K562 (cell line): ENCODE results near the gene DEDD2. TPM values are rescaled to one million over a fixed set of nuclear protein-coding genes. Genes with fewer than 3 reads are reported as not detected.

Experiments
- BCOR ChIP-seq: fragments of 450-650 bp; IDR thresholded peaks from 2 replicates; pipeline ENCODE4 v1.6.1; 2016
- CBX8 ChIP-seq: fragments of 200-600 bp; sonication (generic); IDR thresholded peaks from 2 replicates; pipeline ENCODE4 v1.6.1; 2012; ENCODE audit warnings: borderline replicate concordance, mixed run types, low read depth, mild to moderate bottlenecking, moderate library complexity, mixed read lengths, low read length, control low read depth, inconsistent platforms; ENCODE audit not compliant: poor library complexity, severe bottlenecking; ENCODE audit errors: extremely low read depth
- CSDE1 ChIP-seq, 2 experiments: fragments of 450-650 bp; IDR thresholded peaks; 2 replicates each; pipeline ENCODE4 v1.6.1; 2016; ENCODE audit warnings: mild to moderate bottlenecking in 1 of 2
- CTCF ChIP-seq, 3 experiments: IDR thresholded peaks in 2 of 3; conservative IDR thresholded peaks in 1 of 3; 2 replicates each; pipeline ENCODE4 v1.5.1; 2011 to 2012; ENCODE audit warnings: low read length in 3 of 3, mild to moderate bottlenecking in 3 of 3, control low read depth in 2 of 3, improper control_type of control experiment in 1 of 3, inconsistent platforms in 1 of 3, low read depth in 1 of 3, mixed read lengths in 1 of 3, moderate library complexity in 1 of 3; ENCODE audit not compliant: insufficient read depth in 2 of 3
- E2F4 ChIP-seq: sonication (generic); formaldehyde crosslinking; IDR thresholded peaks from 2 replicates; pipeline ENCODE4 v1.8.0; 2022; ENCODE audit warnings: mild to moderate bottlenecking, low read depth, missing genetic modification reagents
- GATAD2B ChIP-seq: fragments of 450-650 bp; IDR thresholded peaks from 2 replicates; pipeline ENCODE4 v1.6.1; 2017; ENCODE audit warnings: mild to moderate bottlenecking, borderline replicate concordance
- HCFC1 ChIP-seq: IDR thresholded peaks from 2 replicates; pipeline ENCODE4 v1.6.1; 2012; ENCODE audit warnings: low read depth, low read length, improper control_type of control experiment
- HNRNPUL1 ChIP-seq: fragments of 200-400 bp; formaldehyde crosslinking; IDR thresholded peaks from 2 replicates; pipeline ENCODE4 v1.6.1; 2017; ENCODE audit warnings: low read length
- ILK ChIP-seq: fragments of 450-650 bp; IDR thresholded peaks from 2 replicates; pipeline ENCODE4 v1.6.1; 2016; ENCODE audit warnings: missing genetic modification characterization, low read depth, mild to moderate bottlenecking, missing compliant biosample characterization, moderate library complexity, borderline replicate concordance
- MYC ChIP-seq, 2 experiments: fragments of 250-450 bp in 1 of 2; sonication (Bioruptor Pico) in 1 of 2; IDR thresholded peaks; 2 replicates each; pipeline versions ENCODE4 v1.5.1 to v1.6.1; 2012 to 2021; ENCODE audit warnings: low read depth in 2 of 2, borderline replicate concordance in 1 of 2, improper control_type of control experiment in 1 of 2, low read length in 1 of 2, mild to moderate bottlenecking in 1 of 2, moderate library complexity in 1 of 2
- NCOR1 ChIP-seq: fragments of 450-650 bp; IDR thresholded peaks from 2 replicates; pipeline ENCODE4 v1.6.1; 2016; ENCODE audit warnings: mild to moderate bottlenecking, moderate library complexity
- SNRNP70 ChIP-seq: fragments of 200-400 bp; formaldehyde crosslinking; optimal IDR thresholded peaks from 2 replicates; pipeline ENCODE3; 2017; ENCODE audit warnings: low read depth, low read length
- SP1 ChIP-seq: sonication (generic); formaldehyde crosslinking; IDR thresholded peaks from 2 replicates; pipeline ENCODE4 v1.8.1; 2022; ENCODE audit warnings: mild to moderate bottlenecking, missing genetic modification reagents
- SRSF1 ChIP-seq: fragments of 200-400 bp; formaldehyde crosslinking; IDR thresholded peaks from 2 replicates; pipeline ENCODE4 v1.6.1; 2017; ENCODE audit warnings: mild to moderate bottlenecking, low read depth, low read length, moderate library complexity
- TBL1XR1 ChIP-seq, 2 experiments: IDR thresholded peaks; 2 replicates each; pipeline ENCODE4 v1.6.1; 2012; ENCODE audit warnings: improper control_type of control experiment in 2 of 2, low read length in 2 of 2, mild to moderate bottlenecking in 1 of 2
- TGIF2 ChIP-seq: sonication (generic); formaldehyde crosslinking; IDR thresholded peaks from 2 replicates; pipeline ENCODE4 v1.8.1; 2022; ENCODE audit warnings: mild to moderate bottlenecking, missing genetic modification reagents, moderate library complexity
- polyA plus RNA-seq, 8 experiments: library from polyadenylated mRNA; depleted of rRNA in 4 of 8; stranded (reverse) in 5 of 8; unstranded in 3 of 8; fragments of >200 nt; fragmentation: Nextera tagmentation in 2 of 8; fragmentation: Illumina TruSeq in 1 of 8; extraction: Ambion mirVana in 2 of 8; extraction: Trizol in 1 of 8; gene quantifications; 2 replicates each; pipeline versions ENCODE4 v1.2.1 to v1.2.3, GENCODE V29; 2011 to 2014; ENCODE audit warnings: inconsistent platforms in 1 of 8, missing spikeins in 1 of 8
- total RNA-seq, 7 experiments: library from RNA; depleted of rRNA in 6 of 7; stranded (reverse); fragments of >200 nt in 6 of 7; fragmentation: Illumina TruSeq in 2 of 7; extraction: Trizol in 2 of 7; gene quantifications; 2 replicates each; pipeline versions ENCODE4 v1.2.1 to v1.2.3, GENCODE V29; 2011 to 2021; ENCODE audit warnings: low replicate concordance in 1 of 7

Gene DEDD2
- total and polyA plus RNA-seq, 9 of the 15 experiments (the other 6 are each of a cell fraction or from before 2014, with no cell fraction given) = 4.3 to 43.0 (median 29.2) TPM

GRCh38 chr19:42254089-42254849, 36.8 kb upstream of the DEDD2 start (continued):
- TF ChIP-seq ILK (tag) (no peak), CSDE1 (IDR thresholded peaks at IDR 0.05) (no peak), HCFC1 (no peak), NCOR1 (no peak), MYC (IDR thresholded peaks at IDR 0.05; ENCODE audit: low read depth, low read length) (no peak), MYC (CRISPR knock-in tag; IDR thresholded peaks at IDR 0.05; ENCODE audit: borderline replicate concordance, low read depth) (0 out of 2 replicates have a peak, but pooled peaks have one; percentile 74), CBX8 (no peak), SNRNP70 (no peak), TGIF2 (CRISPR knock-in tag) (no peak; the same call in 1 of the 2 replicates), E2F4 (CRISPR knock-in tag) (no peak), SP1 (CRISPR knock-in tag) (peak; percentile 26; the same call in 1 of the 2 replicates), SRSF1 (no peak), HNRNPUL1 (no peak), GATAD2B (no peak), CTCF (IDR thresholded peaks at IDR 0.05 in 2 of 3, conservative IDR thresholded peaks at IDR 0.05 in 1 of 3; ENCODE audit: insufficient read depth in 2 of 3, low read depth in 1 of 3, low read length in 3 of 3) (peak in 1 of 3 experiments; percentile 11; a peak in 1 of 6 replicates), TBL1XR1 (IDR thresholded peaks at IDR 0.05; ENCODE audit: low read length in 2 of 2) (no peak), BCOR (peak; percentile 28; the same call in 1 of the 2 replicates)
- TF ChIP-seq, all 486 proteins: peak for 53
